Activated CD4-positive, alpha-beta T cell treated with anti-CD3 and anti-CD28 coated beads for 4 hours (primary cell): ENCODE data around the gene NKAIN2.

Experiments used
- DNase-seq, 2 donors: peaks; one replicate each; pipeline ENCODE4 v3.0.0-alpha.2; 2020

The NKAIN2 gene

DNA sequence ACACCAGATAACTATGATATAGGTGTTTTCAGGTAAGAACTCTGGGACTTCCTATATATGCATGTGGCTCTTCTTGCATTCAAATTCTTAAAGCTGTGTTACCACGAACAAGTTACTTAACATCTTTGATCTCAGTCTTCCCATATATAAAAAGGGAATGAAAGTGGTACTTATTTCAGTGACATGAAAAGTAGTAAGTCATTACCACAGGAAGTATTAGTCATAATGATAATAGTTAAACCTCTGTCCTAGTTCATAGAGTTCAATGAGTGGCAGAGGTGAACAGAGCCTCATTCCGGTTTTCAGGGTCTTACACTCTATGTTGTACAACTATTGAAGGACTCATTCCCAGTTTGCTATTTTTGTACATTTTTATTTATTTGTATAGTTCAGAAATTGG lies 237.0 kb downstream of the NKAIN2 start:
- no peak for DNase-seq

DNA sequence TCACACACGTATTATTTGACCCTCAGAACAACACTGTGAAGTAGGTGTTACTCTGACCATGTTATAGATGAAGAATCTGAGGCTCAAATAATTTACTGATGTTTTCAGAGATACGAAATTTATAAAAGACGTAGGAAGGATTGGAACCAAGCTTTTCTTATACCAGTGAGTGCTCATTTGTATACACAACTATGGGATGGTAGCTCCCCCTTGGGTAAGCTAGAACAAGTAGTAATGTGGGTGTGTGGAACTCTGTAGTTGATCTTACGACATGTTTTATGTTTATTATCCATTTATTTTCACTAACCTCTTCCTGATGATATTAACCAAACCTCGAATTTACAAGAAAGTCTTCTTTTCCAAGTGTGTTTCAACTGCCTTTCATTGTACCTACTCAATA lies 248.5 kb downstream of the NKAIN2 start:
- no peak for DNase-seq

DNA sequence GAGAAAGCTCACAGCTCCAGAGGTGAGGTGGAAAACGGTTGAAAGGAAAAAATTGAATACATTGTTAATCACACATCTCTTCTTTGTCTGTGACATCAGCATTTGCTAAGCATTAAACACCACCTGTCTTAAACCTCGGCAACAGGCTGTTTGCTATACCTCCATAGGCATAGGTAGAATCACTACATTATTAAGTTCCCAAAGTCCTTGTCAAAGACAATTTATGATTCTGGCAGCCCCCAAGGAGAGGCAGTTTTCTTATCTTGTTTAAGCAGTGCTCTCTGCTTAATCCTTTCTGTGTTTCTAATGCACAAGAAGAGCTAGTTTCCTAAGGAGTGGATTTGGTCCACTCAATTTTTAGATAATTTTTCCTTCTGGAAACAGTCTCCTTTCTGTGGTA lies 249.7 kb downstream of the NKAIN2 start:
- DNase-seq: no peak

DNA sequence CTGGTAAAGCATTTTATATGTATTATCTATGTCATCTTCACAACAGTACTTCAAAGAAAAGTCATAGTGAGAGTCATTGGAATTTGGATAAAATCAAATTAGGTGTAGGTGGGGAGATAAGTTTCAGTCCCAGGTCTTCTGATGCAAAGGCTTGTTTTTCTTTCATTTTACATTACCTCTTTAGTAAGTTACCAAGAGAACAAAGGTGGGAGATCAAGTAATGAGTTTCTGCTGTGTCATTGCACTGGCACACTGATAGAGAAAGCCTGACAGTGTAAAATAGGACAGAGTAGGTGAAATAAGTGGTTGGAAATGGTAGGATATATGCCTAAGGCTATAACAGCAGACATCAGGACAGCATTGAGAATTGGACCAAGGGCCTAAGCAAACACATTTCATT lies 250.4 kb downstream of the NKAIN2 start:
- DNase-seq: no peak

DNA sequence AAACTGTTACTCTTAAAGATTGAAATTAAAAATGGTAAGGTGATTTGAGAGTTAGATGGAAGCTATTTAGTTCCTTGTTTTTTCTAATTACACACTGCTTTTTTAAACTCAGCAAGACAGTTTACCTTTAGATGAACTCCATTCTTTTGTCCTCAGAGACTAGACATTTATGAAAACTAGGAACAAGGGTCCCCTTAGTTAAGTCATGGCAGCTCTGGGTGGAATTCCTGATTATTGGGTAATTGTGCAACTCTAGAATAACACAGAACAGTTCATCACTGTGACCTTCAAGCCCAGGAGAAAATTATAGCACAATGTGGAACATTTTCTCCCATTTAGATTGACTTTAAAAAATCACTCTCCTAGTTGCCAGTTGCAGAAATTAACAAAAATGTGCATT lies 251.7 kb downstream of the NKAIN2 start:
- no peak for DNase-seq

DNA sequence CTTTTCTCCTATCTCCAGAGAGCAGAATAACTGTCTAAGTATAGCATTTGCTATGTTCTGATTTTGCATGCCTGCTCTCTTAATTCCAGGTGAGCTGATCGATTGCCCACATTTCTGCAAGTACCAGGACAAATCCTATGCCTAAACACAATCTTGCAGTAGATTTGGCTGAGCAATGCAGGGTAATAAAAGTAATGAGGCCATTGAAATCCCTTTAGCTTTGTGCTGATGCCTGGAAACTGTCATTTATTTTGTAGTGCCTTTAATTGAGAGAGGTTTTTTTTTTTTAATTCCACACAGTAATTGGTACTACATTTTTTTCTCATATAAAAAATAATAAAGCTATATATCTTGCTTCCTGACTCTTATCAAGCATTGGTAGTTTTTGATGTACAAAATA lies 252.3 kb downstream of the NKAIN2 start:
- DNase-seq: no peak

DNA sequence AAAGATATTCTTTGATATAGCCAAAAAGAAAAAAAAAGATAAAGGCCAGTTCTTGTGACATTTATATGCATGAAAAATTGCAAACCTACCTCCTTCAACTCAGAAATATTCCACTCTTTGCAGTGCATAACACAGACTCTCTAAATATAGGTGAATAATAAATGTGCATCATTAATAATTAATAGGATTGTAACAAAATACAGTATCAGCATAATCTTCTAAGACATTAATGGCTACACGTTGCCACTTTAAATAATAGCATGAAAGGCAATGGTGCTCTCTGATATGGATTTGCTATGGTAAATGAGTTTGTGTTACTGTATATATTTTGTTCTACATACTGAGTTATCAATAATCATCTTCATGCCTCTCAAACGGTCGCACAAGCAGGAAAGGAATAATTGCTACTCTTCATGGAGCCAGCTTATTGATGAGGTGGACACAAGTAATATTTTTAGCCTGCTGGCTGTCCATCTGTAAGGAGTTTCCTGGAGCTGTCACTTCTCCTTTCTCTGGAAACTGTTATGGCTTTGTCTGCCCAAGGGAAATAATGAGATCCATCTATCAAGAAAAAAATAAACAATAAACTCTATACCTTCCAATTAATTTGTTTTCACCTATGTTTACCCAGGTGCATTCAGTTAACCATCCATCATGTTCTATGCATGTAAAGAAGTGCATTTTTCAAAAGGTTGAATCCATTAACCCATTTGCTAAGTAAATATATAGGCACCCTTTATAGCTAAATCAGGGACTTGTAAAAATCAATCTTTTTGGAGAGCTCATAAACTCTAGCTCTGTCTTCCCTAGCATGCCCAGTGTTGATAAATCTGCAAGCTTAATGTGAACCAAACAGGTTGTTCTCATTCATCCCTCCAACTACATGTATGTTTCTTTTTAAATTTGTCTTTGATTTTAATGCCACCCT lies 253.0 kb downstream of the NKAIN2 start:
- DNase-seq: no peak

DNA sequence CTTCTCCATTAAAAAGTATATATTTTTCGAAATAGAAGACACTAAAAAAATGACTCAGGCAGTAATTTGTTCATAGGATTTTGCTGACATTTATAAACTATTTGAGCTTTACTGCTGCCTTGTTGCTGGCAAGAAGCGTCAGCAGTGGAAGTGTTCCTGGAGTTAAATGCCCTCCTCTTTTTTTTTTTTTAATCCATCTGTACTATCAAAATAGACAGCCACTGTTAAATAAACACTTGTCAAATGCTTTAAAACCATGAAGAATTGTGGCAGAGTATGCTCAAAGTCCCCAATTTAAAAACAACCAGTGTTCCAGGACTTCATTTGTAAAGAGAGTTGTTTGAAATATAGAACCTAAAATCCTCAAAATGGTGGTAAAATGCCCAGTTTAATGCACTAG lies 253.8 kb downstream of the NKAIN2 start:
- DNase-seq: no peak

DNA sequence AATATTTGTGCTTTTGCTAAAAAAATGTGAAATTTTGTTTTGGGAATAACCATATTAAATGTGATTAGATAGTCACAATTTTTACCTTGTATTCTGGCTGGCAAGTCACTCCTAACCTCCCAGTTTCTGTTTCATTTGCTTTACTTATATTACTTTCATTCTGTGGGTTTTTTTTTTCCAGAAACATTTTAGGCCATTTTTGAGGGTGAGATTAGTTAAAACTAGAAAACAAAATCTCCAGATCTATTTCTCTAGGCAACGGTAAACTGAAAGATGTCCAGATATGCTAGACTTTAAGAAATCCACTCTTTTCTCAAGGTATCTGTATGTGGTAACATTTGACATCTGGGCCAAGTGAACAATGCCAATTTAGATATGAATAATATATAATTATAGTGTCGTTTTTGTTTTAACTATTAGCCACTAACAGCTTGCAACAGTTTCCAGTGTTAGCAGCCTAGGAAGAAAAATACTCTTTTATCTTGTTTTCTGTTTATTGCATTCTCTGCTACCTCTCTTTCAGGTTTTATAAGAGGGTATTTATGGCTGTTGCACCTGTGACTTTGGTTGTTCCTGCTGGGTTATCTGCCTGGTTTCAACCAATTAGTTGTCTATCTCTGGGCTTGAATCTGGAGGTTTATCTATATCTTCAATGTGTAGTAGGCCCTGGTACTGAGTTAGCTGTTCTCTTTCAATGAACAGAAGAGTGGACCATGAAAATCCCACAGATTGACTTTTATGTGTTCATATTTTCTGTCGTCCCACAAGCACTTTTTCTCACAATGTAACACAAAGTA lies 260.9 kb downstream of the NKAIN2 start:
- no peak for DNase-seq

DNA sequence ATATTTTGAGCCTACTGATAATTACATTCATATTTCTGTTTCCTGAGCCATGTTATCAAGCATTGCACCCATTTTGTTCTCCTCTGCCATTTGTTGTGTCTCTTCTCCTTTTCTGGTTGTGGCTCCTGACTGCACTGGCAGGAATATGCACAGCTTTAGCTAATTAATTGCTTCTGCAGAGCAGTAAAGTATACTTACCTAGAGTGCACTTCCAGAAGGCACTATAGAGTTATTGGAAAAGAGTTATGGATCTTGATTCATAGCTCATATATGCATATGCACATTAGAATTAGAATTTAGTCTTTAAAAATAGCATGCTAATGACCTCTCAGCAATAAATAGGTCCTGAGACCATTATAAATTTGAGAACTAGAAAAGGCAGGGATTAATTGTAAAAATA lies 262.6 kb downstream of the NKAIN2 start:
- no peak for DNase-seq

DNA sequence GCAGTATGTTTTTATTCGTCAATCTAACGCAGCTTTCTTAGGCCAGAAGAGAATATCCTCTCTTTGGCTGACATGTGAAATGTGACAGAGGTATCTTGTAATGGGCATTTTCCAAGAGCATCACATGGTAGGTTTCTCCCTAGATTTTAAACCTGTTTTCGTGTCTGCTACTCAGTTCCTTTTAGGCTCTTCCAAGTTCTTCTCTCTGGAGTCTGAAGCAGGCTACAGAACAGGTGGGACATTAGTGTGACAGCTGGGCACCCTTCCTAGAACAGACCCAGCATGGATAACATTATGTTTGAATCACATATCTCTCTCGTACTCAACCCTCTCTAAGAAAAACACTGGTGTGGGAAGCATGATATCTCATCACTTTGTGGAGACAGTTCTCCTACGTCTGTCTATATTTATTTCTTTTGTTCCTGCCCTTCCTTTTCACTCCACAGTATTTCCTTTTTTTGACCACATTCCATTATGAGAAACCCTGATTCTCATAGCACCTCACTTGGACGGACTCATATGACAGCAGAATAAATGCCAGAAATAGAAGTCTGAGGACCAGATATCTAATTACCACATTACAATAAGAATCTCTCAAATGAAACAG lies 263.4 kb downstream of the NKAIN2 start:
- DNase-seq: no peak

DNA sequence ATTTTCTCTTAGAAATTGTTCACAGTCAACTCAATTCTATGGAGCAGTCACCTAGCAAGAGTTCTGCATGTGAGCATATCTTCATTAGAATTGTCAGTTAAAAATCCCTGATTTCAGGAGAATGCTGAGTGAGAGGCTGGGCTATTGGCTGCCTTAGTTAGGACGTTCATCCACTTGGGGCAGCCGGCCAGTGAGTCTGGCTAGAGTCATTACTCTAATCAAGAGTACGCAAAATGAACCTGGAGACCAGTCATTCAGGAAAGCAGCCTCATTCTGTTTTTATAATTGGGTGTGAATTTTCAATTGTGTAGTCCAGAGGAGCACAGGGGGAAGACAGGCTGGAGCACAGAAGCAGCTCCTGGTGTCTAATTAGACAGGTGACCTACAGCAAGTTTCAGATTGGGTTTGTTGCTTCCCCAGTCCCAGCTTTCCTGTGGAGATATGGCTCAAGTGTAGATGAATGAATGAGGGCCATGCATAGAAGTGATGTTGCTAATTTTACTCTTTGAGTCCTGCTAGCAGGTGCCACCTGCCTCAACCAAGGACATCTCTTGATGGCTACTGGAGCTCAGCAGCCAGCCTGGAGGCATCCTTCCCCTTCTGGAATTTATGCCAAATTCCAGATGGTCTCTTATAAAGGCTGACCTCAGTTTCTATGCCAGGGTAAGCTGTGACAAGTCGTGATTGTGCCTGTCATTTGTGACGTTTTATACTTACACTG lies 265.7 kb downstream of the NKAIN2 start:
- no peak for DNase-seq

DNA sequence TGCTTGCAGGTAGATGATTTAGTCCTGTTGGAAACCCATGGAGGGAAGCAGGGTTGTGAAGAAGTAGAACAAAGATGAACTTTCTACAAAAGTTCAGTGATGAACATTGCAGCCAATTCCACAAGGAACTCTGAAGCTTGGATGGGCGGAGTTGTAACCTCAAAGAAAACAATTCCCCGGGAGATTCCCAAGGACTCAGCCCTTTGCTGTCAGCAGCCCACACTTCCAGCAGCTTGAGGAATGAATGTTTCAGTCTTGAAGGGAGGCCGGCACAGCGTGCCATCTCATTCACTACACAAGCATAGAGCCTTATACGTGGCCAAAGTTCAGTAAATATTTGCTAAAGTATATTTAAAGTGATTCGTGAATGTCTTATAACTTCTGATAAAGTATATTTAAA lies 269.4 kb downstream of the NKAIN2 start:
- no peak for DNase-seq

DNA sequence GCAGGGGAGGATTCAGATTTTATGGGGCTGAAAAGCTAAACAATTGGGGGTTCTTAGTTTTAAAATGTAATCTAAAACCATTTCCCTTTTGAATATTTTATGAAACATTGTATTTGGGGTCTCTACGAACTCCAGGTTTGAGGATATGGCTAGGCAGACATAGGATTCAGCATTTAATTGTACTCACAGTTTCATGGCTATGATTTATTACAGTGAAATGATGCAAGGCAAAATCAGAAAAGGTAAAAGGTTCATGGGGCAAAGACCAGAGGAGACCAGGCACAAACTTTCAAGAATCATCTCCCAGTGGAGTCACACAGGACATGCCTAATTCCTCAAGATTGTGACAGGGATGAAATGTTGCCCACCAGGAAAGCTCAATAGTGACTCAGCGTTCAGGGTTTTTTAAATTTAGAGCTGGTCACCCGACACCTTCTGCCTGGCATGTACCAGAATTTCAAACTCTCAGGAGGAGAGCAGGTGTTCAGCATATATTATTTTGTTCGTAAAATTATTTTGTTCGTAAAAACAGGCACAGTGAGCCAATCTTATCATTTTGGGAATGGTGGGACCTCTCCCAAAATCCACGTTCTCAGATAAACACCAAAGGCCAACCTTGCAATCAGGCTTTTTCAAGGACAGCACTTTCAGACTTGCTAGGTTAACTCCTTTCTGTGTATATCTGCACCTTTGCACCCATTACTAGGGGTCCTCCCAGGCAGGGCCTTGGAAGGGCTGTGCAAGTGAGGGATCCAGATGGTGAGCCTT lies 270.3 kb downstream of the NKAIN2 start:
- DNase-seq: no peak

DNA sequence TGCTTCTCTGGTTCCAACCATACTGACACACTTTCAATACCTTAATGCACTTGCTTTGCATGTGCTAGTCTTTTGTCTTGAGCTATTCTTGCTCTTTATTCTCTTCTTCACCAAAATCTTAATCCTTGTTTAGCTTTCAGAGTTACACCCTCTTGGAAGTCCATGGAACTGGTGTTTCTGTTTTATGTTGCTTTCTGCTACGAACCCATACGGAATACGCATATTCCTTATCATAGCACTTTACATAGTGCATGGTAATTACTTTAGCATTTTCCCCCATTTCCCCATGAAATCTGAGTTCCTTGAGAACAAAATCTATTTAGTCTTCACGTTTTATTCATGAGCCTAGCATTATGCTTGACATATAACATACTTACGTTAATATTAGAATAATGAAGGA lies 270.9 kb downstream of the NKAIN2 start:
- DNase-seq: no peak

DNA sequence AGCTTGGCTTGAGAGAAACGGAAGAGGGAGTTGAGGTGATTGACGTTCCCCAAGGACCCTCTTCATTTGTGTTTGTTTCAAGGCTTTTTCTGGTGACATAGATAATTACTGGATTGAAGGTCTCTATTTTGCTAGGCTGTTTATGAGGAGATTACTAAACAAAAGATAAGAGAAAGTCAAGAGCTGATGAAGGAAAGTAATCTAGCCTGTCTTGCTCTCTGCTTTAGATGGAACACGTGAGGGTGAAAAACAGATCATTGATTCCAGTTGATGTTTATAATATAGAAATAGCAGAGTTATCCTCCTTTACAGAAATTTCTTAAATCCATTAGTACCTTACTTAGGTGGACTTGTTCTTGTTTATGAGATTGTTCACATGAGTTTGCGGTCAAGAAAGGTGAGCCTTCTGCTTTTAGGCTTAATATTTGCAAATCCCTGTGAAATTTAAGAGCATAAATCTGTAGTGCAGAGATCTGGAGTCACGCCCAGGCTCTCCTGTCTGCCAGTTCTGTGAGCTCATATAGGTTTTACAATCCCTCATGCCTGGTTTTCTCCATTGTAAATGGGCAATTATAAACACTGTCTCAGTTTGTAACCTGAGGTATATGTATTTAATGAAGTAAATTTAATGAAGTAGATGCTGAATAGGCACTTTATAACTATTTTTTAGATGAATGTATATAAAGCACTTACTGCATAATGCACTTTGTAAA lies 272.8 kb downstream of the NKAIN2 start:
- no peak for DNase-seq

DNA sequence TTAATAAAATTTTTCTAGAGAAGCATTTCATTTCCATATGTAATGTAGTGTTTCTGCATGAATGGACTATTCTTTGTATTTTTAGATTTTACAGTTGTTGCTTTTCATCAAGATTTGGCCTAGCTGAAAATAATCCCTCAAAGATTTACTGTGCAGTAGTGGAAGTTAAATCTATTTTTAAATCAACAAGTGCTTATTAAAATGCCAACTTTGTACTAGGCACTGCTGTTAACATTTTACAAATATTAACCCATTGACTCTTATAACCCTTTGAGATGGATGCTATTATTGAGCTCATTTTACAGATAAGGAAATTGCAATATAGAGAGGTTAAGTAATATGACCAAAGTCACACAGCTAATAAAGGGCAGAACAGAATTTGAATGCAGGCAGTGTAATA lies 274.5 kb downstream of the NKAIN2 start:
- no peak for DNase-seq

DNA sequence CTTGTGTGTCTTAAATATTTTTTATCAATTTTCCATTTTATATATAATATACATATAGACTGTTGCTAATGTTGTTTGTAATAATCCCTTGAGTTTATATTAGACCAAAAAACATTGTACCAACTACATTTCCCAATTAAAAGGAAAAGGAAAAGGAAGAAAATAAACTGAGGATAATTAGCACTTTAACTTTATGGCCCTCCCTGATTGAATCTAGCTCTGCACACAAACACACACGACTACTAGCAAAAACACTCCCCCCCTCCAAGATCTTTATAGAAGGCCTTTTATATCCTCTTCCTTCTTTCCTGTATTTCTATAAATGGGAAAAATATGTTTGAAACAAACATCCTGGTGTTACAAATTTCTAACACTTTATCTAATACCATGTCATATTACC lies 276.8 kb downstream of the NKAIN2 start:
- DNase-seq: no peak

DNA sequence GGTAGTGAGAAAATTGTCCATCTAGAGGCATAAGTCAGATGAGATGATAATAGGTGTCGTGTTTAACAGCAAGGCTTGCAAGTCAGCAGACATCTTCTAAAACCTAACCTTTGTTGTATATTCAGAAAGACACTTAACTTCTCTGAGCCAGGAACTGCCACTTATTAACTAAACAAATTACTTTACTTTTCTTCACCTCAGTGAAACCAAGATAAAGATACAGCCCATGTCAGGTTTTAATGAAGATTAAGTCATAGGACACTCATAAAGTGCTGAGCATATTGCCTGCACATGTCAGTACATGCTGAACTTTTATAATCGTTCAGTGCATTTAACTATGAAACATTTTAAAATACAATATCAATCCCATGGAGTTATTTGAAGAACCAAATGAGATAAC lies 286.8 kb downstream of the NKAIN2 start:
- DNase-seq: no peak

DNA sequence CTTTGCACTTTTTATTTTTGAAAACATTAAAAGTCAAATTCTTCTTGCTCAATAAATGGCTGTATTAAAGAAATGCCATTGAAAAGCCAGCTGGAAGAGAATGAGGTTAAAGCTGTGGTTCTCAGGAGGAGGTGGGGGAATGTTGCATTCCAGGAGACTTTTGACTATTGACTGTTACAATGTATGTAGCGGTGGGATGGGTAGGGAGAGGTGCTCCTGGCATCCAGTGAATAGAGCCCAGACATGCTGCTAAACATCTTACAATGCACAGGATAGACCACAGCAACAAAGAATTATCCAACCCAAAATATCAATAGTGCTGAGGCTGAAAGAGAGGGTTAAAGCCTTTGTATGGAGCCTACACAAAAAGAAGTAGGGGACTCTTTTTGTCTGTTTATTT lies 295.9 kb downstream of the NKAIN2 start:
- no peak for DNase-seq

DNA sequence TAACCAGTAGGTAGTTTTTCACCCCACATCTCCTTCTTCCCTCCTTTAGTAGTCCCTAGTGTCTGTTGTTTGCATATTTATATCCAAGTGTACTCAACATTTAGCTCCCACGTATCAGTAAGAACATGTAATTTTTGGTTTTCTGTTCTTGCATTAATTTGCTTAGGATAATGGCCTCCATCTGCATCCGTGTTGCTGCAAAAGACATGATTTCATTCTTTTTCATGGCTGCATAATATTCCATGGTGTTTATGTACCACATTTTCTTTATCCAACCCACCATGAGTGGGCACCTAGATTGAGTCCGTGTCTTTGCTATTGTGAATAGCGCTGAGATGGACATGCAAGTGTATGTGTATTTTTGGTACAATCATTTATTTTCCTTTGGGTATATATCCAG lies 306.8 kb downstream of the NKAIN2 start:
- DNase-seq: no peak

DNA sequence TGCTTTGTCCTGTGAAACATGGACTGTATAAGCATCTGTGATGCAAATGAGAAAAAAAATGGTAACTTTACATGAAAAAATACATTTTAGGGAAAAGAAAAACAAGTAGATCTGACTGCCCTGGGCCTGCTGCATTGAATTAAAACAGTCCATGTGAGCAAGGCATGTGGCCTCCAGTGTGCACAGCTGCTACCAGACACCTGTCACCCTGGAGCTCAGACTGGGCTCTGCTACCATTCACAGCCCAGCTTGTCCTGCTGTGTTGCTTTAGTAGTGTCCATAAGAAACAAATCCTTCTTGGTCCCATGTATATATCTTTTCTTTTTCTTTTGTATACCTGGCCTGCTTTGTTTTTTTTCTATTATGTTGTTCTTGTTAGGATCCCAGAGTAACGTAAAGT lies 315.9 kb downstream of the NKAIN2 start:
- DNase-seq: no peak
